ENCODE measurements around the gene LAPTM4A.
"Not testable (repeated sequence)": the region's sequence is repeated elsewhere in the genome, so short reads cannot be mapped to it uniquely, and the experiment has no call there.

Gene LAPTM4A

DNA sequence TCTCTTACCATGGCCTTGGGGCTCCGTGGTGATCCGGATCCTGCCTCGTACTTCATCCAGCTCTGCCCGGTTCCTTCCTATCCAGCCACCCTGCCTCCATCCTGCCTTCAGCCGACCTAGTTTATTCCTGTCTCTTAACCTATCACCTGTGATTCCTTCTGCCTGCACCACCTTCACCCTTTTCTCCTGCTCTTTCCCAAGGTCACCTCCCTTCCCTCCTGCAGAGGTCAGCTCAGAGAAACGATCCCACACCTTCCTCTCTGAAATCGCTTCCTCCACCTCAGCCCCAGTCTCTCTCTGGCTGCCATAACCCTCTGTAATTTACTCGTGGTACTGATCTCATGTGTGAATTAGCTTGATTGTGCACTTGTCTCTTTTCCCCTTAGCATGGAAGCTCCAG is 23.5 kb upstream of the LAPTM4A start:
- no peak for DNase-seq

- not testable (repeated sequence) for DNase-seq
Measured at GRCh38 chr2:20074046-20074648, 22.7 kb upstream of the LAPTM4A start.

- no peak for DNase-seq
Measured at GRCh38 chr2:20073460-20073859, 22.0 kb upstream of the LAPTM4A start.

DNA sequence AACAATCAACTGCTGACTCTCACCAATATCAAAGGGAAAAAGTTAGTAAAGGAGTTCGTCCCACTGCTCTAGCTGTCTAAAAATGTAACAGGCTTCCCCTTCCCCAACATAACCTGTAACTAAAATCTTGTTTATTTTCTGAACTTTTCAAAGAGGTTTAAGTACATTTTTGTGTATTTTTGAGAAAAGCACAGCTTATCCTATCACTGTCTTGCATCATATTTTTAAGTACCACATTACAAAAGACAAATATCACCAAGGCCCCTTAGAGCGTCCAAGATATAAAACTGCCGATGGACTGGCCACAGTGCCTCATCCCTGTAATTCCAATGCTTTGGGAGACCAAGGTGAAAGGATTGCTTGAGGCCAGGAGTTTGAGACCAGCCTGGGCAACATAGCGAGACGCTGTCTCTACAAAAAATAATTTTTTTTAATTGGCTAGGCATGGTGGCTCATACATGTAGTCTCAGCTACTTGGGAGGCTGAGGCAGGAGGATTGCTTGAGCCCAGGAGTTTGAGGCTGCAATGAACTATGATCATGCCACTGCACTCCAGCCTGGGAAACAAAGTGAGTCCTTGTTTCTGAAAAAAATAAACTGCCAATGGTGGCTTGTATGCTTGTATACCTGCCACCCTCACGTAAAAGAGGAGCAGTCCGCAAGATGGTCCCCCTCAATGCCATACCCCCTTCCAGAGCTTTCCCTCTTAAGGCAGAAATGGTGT is 21.2 kb upstream of the LAPTM4A start:
- DNase-seq, result no peak

DNA sequence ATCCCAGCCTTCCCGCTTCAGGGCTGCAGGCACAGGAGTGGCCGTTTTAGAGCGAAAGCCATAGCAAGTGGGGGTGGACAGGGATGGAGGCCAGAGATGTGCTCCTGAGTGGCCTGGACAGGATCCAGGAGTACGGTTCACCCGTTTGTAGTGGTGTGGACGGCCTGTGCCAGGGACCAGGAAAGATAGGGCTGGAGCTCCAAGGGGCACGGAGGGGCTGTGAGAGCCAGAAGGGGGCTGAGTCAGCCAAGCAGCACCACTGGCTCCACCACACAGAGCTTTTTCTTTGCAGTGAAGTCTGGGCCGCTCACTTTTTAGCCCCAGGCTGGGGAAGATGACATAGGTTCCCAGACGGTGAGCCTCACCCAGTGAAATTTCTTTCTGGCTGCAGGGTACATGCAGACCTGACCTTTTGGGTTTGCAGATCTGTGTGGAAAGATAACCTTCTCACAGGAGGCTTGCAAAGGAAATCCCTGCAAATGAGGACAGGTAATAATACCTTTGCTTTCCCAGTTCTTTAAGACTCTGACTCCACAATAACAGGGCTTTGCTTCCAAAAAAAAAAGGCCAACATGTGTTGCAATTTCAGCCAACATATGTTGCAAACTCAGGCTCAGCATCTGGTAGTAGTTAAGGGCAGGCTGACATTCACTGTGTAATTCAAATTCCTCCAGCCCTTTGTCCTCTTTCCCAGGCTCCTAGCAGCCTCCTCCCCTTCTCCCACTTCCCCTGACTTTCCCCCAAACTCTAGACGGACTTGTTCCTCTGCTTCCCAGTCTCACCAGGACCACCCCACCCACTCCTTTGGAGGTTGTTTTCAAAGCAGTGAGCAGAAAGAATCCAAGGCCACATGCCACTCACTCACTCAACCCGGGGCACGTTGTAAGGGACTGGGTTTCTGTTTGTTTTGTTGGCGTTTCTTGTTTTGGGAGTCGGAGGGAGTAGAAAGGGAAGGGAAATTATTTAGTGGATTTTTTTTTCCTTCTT is 20.3 kb upstream of the LAPTM4A start:
- peak; percentile 97 for DNase-seq

DNA sequence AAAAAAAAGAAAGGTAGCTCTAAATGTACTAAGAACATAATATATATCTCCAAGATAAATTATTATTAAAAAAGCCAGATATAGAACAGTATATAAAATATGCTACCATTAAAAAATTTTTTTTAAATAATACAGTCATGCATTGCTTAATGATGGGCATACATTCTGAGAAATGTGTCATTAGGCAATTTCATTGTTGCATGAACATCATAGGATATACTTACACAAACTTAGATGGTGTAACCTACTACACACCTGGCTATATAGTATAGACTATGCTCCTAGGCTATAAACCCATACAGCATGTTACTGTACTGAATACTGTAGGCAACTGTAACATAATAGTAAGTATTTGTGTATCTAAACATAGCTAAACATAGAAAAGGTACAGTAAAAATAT is 18.3 kb upstream of the LAPTM4A start:
- DNase-seq, result no peak

GRCh38 chr2:20067992-20068584 is 16.7 kb upstream of the LAPTM4A start:
- peak; percentile 97 for DNase-seq

- peak; percentile 58 for DNase-seq
Measured at GRCh38 chr2:20065885-20066602, 14.6 kb upstream of the LAPTM4A start.

DNA sequence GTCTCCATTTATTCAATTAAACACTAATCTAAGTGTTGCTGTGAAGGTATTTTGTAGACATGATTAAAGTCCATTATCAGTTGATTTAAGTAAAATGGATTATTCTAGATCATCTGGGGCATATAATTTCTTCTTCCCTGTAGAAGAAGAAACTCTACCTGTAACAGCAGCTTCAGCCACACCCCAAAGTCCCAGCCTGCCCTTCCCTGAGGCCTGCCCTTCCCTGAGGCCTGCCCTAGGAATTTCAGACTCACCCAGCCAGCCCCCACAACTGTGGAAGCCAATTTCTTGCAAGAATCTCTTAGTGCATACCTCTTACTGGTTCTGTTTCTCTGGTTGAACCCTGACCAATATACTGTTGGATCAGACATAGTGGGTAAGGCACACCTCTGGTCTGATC is 13.4 kb upstream of the LAPTM4A start:
- DNase-seq, result no peak

- no peak for DNase-seq
Measured at GRCh38 chr2:20064421-20064820, 13.0 kb upstream of the LAPTM4A start.

DNA sequence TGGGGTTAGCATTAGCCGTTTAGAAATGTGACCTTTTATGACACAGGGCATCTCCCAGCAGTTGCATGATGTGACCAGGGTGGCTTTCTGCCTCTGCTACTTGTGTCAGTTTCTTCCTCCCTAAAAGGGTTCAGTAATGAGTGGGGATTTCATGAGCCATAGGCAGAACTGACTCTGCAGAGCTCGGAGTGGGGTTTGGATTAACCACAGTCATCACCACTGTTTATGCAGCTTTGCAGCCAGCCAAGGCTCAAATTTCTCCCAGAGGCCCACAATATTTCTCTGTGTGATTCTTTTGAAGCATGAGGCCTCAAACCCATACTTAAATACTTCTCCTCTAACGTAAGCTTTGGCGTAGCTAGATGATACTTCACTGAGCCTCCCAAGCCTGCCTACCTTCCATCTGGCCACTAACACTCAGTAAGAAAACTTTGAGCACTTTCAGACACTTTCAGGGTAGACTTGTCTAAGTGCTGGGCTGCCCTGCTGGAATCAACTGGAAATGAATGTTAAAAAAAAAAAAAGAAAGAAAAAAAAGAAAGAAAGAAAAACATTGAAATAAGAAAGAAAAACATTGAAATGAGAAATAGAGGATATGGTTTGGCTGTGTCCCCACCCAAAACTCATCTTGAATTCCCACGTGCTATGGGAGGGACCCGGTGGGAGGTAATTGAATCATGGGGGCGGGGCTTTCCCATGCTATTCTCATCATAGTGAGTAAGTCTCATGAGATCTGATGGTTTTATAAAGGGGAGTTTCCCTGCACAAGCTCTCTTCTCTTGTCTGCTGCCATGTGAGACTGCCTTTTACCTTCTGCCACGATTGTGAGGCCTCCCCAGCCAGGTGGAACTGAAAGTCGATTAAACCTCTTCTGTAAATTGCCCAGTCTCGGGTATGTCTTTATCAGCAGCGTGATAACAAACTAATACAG is 11.5 kb upstream of the LAPTM4A start:
- peak; percentile 73 for DNase-seq

DNA sequence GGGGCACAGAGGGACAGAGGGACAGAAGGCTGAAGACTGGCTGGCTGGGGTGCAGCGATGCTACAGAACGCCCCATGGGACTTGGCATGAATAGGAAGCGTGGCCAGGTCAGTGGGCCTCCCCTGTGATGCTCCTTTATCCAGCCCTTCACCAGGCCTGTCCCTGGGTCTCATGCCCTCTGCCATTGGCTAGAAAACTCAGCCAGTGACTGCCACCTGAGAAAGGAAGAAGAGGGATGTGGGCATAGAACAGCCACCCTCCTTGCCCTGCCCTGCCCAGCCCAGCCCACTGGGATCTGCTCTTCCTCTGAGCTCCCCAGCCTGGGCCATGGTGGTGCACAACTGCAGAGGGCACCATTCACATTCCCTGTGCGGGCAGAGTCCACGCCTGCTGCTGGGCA is 10.5 kb upstream of the LAPTM4A start:
- no peak for DNase-seq

DNA sequence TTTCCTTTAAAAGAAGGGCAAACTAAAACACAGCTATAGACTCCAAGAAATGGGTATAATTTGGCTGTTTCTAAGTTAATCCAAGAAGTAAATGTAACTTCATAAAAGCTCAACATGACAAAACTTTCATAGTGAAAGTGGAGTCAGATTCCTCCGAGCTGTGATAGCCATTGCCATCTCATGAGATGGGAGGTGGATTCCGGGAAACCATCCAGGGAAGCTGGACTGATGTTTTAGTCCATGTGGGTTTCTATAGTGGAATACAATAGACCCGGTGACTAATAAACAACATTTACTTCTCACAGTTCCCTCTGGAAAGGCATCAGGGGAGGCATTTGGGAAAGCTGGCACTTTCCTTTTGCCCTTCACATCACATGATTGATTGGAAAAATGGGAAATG is 10.0 kb upstream of the LAPTM4A start:
- DNase-seq, result no peak

GRCh38 chr2:20060106-20060505 is 8.7 kb upstream of the LAPTM4A start:
- no peak for DNase-seq

- no peak for DNase-seq
Measured at GRCh38 chr2:20057268-20057667, 5.8 kb upstream of the LAPTM4A start.

GRCh38 chr2:20054931-20055330 is 3.5 kb upstream of the LAPTM4A start:
- no peak for DNase-seq

DNA sequence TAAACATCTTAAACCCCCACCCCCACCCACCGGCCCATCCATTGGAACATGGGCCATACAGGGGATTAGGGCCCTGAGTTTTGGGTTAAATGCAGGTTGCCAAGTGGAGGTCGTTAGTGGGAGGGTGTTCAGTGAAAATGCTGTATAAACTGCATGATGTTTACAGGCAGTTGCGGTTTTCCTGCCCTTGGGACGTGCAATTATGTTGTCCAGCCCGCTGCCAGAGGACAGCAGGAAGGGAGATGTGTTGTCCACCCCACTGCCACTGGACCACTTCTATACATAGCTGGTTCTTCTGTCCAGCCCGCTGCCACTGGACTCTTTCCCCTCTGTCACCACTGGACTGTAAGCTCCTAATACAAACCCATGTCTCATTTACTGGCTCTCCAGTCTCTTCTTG is 2.7 kb upstream of the LAPTM4A start:
- DNase-seq, result no peak

- DNase-seq, result peak; percentile 83
Measured at GRCh38 chr2:20052861-20053281, 1.4 kb upstream of the LAPTM4A start.

DNA sequence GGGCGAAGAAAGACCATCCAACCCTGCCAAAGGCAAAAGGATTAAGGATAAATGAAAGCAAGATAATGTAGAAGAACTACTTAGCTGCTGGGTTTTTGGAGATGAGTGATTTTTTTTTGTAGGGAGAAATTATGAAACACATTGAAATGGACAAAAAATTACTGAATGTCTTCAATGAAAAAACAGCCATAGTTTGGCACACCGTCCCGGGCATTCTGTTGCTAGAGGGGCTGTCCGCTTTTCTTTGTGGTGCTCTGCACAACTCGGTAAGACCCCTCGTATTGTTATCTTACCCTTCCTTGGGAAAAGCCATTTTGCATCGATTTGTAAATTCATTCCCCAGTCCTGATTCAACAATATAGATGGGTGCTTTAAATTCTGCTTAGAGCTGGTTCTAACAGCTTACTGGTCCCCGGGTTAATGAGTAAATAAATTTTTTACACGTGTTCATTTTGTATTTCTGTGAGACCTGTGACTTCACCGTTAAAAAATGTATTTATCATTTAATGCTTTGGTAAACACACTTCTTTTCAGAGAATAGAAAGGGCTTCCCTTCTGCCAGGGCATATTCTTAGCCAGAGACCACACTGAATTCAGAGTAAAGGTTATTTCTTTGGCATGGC is 912 bp upstream of the LAPTM4A start:
- DNase-seq, result peak; percentile 69

- peak; percentile 69 for DNase-seq
Measured at GRCh38 chr2:20050646-20051531, 539 bp downstream of the LAPTM4A start.
